ENCODE measurements around the gene L1CAM.
A peak's percentile ranks its signal among the peaks of the same experiment; 100 is the strongest.

The L1CAM gene

DNA sequence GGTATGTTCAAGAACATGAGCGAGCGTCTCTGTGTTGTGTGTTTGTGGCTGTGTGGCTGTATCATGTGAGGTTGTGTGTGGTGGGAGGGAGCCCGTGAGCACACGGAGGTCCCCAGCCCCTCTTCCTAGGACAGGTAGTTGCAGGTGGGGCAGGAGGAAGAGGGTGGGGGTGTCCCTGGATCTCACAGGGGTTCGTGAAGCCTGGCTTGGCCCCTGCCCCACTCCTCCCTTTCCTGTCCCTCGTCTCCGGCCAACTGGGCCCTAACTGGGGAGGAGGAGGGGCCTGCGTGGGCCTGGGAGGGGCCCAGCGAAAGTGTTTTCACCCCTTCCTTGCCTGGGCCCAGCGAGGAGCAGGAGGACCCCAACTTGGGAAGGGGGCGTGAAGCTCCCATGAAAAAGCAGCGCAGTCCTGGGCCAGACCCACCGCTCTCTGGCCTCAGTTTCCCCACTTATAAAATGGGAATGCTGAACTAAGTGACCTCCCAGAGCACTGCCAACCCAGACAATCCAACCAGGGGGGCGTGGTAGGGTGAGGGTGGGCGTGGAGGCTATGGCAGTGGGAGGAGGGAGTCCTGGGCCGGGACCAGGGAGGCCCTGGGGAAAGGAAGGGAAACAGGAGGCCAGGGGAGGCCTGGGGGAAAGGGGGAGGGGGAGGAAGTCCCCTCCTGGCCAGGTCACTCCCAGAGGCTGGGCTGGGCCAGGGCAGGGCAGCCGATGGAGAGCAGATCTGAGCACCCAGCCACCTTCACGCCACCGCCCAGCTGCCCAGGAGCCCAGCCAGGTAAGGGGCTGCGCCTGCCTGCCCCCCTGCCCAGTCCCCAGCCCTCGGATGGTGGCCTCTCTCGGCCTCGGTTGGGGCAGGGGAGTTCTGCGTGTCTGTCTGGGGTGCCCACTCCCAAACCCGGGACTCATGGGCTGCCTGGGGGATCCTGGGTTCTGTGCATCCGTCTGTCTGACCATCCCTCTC, 18.3 kb upstream of the L1CAM start, which contains the start of gene AVPR2:
TSS of gene AVPR2 (plus strand) at position 683 of the 967 bp plus-strand sequence. CDS start 473 bp downstream, outside the sequence.
- DNase-seq (ENCODE audit: low spot score): no peak

DNA sequence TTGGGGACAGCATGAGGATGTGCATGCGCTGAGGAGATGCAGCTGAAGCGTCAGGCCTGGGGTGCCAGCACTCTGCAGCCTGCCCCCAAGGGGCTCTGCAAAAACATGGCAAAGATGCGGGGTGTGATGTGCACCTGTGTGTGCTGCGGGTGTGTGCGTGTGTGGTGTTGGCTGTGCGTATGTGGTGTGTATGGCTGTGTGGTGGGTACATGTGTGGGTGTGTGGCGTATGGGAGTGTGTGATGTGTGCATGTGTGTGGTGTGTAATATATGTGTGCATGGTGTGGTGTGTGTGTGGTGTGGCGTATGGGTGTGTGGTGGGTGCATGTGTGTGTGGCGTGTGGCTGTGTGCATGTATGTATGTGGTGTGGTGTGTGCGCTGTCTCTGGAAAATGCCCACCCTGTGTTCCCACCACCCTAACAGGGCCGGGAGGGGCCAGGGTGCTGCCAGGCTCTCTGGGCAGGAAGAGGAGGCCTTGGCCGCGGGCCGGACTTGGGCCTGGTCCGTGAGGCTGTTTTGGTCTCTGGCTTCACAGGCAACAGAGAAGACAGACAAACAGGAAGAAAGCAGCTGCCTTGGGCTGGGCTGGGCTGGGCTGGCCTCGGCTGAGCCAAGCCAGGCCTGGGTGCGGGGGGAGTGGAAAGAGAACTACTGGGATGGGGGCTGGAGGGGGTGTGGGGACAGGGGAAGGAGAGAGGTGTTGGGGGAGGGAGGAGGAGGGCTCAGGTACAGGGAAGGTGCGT, 17.4 kb upstream of the L1CAM start:
- DNase-seq (ENCODE audit: low spot score): no peak

DNA sequence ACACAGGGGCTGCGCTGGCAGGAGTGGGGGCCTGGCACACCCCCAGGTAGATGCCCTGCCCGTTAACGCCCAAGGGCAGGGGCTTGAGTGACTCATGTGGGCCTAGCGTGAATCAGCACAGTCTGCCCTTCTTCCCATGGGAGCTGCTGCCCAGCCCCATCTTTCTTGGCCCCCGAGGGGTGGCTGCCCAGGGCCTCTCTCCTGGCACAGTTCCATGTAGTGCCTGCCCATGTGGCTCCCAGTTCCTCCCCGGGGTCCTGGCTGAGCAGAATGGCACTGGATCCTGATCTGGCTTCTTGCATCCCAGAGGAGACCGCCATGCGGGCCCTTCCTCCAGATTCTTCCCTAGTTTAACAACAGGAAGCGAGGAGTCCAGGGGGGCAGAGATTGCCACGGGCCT, 16.4 kb upstream of the L1CAM start:
- DNase-seq (ENCODE audit: low spot score): no peak

DNA sequence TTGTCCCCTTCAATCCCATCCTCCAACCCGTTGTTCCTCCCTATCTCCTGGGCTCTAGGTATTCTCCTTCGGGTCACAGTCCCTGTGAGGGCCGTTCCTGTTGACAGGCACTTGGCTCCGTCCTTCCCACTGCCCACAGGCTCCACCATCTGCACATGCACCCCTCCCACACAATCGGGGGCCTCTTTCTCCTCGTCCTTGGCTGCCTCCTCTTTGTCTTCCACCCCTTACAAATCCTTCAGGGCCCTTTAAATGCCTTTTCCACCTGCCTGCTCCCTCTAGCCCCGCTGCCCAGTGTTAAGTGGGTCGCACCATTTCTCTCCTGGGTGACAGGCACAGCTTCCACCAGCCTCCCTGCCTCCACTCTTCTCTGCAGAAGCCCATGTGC, 15.8 kb upstream of the L1CAM start:
- no peak for DNase-seq (ENCODE audit: low spot score)

DNA sequence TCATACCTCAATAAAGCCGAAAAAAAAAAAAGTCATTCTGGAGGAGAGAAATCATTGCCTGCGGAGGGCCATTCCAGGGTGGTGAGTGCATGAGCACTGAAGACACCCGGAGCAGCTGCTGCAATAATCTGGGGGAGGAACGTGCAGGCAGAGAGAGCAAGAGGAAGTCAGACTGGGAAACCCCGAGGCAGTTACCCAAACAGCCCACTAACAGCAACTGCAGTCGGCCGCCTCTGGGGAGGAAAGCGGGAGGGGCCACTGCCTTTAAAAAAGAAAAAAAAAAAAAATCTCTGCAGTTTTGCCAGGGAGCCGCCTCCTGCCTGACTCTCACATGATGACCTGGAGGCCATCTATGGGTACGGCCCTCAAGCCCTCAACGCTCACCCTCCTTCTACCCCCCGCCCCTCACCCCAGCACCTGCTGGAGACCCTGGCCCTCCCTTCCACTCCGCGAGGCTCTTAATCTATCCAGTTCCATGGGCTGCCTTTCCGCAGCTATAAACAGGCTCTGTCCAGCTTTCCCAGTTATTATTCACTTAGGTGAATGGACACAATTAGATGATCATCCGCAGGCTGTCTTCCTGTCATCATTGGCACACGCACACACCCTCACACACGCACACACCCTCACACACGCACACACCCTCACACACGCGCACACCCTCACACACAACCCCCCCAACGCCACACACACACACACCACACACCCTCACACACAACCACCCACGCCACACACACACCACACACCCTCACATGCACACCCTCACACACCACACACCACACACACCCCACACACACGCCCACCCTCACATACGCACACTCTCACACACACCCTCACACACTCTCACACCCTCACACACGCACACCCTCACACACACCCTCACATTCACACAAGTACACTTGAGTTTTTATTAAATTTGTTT, 15.1 kb upstream of the L1CAM start:
- peak; percentile 77 for DNase-seq (ENCODE audit: low spot score)

DNA sequence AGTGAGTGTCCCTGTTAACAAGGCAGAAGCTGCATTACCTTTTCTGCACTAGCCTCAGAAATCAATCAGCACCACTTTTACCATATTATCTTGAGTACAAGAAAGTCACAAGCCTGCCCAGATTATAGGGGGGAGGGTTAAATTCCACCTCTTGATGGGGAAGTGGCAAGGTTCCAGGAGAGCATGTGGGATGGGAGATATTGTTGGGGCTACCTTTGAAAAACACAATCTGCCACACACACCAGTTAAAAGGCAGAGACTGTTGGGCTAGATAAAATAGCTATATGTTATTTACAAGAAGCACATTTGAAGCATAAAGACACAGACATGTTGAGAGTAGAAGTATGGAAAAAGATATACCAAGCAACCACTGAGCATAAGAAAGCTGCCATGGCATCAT, 11.9 kb upstream of the L1CAM start:
- DNase-seq (ENCODE audit: low spot score): no peak

DNA sequence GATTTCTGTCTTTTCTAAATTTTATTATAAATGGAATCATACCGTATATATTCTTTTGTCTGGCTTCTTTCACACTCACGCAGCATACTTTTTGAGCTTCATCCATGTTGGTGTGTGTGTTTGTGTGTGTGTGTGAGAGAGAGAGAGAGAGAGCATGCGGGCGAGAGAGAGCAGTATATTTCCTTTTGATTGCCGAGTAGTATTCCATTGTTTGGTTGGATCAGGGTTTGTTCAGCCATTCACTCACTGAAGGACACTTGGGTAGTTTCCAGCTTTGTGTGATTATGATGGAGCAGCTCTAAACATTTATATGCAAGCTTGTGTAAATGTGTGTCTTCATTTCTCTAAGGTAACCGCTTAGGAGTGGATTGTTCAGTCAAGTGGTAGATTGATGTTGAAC, 3.1 kb upstream of the L1CAM start:
- no peak for DNase-seq (ENCODE audit: low spot score)

DNA sequence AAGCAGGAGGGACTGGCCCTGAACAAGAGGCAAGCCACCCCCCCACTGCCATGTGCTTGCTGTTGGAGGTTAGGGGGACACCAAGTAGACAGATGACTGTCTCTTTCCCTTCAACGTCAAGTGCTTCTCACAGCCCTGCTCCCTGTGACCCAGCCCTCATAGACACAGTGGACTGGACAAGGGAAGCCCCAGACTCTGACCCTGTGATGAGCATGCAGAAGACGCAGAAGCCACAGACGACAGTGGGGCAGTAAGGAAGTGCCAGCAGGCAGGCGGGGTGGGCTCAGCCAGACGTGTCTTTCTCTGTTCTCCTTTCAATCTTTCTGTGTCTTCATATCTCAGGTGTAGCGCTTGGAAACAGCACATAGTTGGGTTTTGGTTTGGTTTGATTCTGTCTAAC, 2.4 kb upstream of the L1CAM start:
- DNase-seq (ENCODE audit: low spot score): peak; percentile 22

DNA sequence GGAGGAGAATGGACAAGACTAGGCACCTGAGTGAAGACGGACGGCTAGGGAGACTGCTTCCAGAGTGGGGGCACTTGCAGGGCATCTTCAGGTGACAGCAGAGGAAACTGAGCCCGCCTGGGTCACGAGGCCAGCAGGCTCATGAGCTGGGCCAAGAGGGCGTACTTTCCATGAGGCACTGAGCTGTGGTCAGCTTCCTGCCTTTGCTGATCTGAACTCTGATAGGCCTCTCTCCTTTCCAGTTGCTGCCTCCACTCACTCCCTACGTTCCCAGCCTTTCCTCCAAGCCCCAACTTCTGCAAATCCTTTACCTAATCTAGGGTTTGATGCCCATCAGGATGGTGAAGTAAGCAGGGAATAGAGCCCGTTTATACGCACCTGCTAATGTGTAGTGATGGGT, 1.4 kb upstream of the L1CAM start:
- DNase-seq (ENCODE audit: low spot score): no peak

DNA sequence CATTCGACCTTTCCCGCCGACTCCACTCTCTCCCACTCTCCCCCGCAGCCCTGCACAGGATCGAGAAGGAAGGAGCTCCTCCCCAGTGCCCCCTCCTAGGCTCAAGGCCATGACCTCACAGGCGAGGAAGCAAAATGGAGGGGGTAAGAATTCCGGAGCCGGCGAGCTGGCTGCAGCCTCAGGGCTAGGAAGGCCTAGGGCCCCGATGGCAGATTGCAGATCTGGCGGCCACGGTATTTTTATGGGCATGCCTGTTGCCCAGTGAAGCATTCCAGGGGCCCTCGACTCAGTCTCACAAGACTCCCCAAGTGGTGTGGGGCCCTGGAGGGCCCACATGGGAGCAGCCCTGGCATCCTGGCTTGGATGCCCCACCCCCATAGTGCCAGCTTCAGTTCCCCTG, 942 bp upstream of the L1CAM start:
- DNase-seq (ENCODE audit: low spot score): no peak

DNA sequence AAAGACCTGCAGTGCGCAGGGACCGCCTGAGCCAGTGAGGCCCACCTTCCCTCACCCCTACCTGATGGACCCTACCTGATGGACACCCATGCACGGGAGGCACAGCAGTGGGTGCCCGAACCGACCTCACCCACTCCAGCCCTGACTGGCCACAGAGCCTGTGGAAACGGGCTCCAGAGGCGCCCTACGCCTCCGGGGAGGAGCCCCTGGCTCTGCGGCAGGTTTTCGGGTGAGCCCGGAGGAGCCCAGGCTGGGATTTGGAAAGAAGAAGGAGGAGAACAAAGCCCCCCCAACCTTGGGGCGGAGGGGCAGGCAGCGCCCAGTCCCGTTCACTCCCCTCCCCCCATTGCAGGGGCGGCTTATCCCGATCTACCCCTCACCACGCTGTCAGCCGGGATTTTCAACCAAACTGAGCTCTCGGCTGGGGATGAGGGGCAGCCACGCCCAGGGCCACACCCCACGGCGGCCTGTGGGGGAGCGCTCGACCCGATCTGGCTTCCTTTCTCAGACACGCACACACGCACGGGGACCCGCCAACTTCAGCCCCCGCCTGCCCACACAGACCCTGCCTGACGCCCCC, 675 bp downstream of the L1CAM start:
- DNase-seq (ENCODE audit: low spot score): no peak

DNA sequence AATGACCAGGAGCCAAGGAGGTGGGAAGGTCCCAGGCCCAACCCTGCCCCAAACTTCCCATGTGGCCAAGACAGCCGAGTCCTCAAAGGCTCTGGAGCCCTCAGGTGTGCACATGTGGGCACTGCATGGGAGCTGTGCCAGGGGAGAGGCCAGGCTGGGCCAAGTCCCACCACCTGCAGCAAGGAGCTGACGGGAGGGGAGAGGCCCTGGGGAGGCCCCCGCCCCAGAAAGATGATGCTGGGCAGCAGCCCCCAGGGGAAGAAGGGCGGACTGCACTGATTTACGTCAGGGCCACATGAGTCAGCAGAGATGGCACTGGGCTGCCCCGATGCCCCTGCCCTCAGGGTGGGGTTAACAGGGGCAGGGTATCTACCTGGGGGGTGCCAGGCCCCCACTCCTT, 1.4 kb downstream of the L1CAM start:
- DNase-seq (ENCODE audit: low spot score): no peak

DNA sequence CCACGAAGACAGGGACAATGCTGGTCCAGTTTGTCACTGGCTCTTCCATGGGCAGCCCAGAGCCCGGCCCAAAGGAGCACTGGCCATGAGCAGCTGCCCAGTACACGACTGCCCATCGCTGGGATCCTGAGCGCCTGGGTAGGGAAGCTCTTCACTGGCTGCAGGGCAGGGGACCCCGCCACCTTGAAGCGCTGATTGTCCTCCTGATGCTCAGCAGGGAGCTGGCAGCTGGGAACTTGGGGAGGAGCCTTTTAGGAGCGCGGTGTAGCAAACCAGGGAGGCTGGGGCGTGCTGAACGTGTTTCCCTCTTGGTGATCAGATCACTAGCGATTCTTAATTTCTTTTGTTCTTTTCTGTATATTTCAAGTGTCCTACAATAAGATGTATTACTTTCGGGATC, 1.8 kb downstream of the L1CAM start:
- no peak for DNase-seq (ENCODE audit: low spot score)

DNA sequence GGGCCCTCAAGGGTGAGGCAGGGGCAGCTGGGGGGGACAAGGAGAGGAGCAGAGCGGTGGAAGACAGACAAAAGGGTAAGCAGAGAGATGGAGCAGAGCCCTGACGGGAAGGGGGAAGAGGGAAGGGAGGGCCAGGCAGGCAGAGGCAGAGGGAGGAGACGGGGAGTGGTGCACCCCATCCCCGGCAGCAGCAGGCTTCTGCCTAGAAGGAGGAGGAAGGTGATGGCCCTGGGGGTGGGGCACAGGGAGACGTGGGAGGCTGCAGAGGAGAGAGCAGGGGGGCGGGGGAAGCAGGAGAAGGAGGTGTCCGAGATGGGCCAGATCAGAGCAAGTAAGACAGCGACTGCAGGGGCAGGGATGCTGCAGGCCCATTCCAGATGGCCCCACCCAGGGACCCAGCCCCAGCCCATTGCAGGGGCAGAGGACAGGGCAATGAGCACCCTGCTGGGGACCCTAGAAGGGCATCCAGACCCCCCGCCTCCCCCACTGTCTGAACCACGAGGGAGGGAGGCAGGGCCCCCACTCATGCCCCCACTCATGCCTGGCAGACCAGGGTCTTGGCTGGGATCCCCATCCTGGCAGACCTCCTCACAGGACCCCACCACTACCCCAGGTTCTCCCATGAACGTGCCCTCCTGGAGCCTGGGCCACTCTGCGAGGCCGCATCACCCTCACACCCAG, 2.7 kb downstream of the L1CAM start:
- DNase-seq (ENCODE audit: low spot score): no peak

DNA sequence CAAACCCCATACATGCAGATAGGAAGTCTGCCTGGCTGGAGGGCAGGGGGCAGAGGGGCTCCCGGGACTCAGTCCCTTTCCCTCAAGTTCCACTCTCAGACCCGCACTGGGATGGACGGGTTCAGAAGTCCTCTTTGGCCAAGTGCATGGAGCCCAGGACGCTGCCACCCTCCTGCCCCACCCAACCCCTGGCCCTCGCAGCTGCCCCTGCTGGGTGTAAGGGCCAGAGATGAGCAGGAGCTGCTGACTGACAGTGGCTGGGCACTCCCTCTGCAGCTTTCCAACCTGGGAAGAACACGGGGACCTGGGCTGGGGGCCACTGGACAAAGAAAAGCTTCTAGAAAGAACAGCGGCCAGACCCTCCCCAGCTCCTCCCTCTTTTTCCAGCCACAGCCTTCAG, 3.4 kb downstream of the L1CAM start:
- no peak for DNase-seq (ENCODE audit: low spot score)

DNA sequence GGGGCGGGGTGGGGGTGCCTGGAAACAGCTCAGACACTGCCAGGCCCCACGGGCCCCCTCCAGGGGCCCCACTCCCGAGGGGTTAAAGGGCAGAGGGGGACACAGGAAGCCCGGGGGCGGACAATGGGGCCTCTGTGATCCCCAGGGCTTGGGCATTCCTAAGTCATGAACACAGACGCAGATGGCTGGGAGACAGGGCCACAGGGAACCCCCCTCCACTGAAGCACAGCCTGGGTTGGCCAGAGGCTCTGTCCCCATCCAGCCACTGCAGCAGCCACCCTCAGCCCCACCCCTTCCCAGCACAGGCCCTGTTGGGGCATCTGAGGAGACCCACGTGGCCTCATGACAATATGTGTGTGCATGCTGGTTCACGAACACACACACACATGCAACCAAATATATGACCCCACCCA, 3.9 kb downstream of the L1CAM start:
- no peak for DNase-seq (ENCODE audit: low spot score)

DNA sequence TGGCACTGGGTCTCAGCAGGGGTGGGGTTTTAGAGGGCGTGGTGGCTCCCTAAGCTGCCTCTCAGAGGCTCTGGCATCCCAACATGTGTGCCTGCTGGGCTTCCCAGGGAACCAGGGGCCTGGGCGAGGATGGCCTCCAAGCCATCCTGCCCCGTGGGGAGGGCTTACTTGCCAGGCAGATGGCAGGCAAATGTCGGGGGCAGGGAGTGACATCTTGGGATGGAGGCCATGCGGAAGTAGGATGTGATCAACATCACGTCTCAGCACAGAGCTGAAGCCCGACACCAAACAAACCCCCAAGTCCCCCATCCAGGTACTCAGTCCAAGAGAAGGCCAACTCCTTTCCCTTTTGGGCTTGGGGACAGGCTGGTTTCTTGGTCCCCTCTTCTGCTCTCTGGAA, 4.7 kb downstream of the L1CAM start:
- no peak for DNase-seq (ENCODE audit: low spot score)

DNA sequence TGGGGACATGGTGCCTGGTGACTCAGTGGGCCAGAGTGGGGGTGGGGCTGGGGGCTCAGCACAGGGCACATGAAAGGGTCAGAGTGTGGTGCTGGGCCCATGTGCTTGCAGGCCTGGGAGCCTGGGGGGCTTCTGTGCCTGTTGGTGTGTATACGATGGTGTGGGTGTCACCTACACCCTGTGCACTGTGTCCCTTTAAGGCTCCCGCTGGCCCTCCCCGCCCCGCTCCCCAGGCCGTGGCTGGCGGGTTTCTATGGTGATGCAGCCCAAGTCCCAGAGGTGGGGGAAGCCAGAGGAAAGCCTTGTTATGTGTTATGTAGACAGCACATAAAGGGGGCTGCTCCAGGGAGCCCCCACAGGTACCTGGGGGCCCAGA, 5.5 kb downstream of the L1CAM start:
- no peak for DNase-seq (ENCODE audit: low spot score)

DNA sequence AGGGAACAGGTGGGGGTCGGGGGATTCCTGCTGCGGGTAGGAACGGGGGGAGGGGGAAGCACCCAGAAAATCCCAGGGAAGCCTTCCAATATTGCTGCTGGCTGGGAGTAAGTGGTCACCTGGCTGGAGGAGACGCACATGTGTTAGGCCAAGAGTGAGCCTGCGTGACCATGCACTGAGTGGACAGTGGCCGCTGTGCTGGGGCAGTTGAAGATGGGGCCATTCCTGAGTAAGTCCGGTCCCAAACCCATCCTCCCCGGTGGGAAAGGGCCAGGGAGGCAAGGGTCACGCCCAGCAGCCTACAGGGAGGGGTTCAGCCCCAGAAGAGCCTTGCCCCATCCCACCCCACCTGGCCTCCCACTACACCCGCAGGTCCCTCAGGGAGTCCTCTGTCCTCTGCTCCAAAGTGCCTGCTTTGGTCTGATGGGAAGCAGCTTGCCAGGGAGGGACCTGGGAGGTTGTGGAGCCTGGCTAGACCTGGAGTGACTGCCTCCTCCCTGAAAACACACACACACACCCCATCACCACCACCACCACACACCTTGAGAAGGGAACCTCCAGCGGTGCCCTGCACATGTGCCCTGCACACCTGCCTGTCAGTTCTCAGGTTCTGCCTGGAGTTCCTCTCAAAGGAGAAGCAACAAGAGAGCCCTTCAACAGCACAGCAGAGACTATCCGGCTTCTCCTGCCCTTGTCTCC, 6.1 kb downstream of the L1CAM start:
- no peak for DNase-seq (ENCODE audit: low spot score)

DNA sequence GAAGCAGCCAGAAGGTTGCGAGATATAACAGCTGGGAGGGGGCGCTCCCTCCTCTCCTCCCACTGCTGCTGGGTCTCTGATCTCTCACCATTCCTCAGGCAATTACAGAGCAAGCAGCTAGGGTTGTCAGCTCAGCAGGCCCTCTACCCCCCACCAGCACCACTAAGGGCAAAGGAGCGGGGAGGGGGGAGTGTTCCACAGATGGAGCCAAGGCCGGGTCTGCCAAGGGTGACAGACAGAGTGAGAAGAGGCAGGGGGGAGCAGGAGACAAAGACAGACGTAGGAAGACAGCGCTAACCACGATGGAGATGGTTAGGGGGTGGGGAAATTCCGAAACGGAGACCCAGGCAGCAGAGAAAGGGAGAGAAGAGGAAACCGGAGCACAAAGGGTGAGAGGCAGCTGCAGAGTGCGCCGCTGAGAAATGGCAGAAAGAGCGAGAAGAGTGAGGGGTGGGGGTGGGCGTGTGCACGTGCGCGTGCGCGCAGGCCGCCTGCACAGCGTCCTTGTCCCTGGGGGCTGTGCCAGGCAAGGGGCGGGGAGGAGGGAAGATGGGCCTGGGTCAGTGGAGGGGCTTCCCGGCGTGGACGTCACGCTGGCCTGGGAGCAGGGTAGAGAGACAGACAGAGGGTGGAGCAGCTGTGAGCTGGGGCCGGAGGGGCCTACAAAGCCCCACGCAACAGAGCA, 6.9 kb downstream of the L1CAM start:
- no peak for DNase-seq (ENCODE audit: low spot score)

Data from germinal center (tissue), 1 donor.